HG03460 (cell line): ENCODE measurements around the gene ABHD6.
"Not testable (repeated sequence)": the region's sequence is repeated elsewhere in the genome, so short reads cannot be mapped to it uniquely, and the experiment has no call there.

Source experiments
- ATAC-seq: cut with Tn5 transposase; IDR thresholded peaks from one replicate; pipeline ENCODE4 v1.9.1; 2021; ENCODE audit not compliant: unreplicated experiment

The ABHD6 gene, protein sequence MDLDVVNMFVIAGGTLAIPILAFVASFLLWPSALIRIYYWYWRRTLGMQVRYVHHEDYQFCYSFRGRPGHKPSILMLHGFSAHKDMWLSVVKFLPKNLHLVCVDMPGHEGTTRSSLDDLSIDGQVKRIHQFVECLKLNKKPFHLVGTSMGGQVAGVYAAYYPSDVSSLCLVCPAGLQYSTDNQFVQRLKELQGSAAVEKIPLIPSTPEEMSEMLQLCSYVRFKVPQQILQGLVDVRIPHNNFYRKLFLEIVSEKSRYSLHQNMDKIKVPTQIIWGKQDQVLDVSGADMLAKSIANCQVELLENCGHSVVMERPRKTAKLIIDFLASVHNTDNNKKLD

DNA sequence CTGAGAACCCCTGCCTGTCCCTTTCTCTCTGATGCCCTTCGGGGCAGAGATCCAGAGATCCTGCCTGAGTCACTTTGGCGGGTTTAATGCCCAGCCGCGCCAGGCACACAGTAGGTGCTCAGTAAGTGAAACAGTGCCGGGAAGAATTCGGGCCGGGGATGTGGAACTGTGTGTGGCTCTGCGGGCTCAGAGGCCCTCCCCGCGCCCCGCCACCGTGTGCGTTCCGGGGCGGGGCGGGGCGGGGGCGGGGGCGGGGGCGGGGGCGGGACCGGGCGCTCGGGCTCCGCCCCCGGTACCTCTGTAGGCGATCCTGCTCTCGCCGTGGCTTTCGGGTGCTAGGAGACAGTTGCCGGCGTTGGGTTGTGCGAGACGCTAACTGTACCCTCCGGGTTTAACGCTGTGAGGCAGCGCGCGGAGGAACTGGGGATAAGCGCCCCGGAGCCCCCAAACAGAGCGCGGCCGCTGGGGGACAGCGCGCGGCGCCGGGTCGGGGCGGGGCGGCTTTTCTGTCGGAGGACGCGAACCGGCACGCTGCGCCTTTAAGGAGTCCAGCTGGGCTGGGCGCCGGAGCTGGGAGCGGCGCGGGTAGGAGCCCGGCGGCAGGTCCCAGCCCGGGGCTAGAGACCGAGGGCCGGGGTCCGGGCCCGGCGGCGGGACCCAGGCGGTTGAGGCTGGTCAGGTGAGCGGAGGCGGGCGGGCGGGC lies at the start of gene ABHD6:
TSS of gene ABHD6 (plus strand) at position 555 of the 703 bp plus-strand sequence. CDS start 18,795 bp downstream, outside the sequence.
- ATAC-seq, result peak; percentile 65

- ATAC-seq, result no peak
Observed at GRCh38 chr3:58188173-58188564, 49.4 kb upstream of the ABHD6 start.

DNA sequence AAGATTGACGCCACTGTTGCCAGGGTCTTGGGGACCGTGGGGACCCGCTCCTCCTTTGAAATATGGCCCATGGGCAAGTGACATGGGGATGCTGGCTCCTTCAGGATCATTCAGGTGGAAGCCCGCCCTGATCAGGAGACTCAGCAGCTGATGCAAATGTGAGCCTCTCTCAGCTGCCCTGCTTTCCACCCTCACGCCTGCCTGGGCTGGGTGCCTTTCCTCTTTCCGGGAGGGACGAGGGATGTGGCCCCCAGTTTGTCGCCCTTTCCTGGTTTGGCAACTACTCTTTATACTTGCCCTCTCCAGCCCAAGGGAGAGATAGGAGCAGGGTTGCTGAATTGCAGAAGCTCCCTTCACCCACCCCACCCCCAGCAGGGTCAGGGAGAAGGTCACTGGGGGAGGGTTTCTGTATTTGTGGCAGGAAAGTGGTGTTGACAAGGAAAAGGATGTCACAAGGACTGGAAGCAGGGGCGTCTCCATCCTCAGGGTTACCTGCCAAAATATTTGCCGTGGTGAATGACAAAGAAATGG lies 48.6 kb upstream of the ABHD6 start:
- ATAC-seq, result no peak

- no peak for ATAC-seq
Observed at GRCh38 chr3:58189691-58190090, 47.9 kb upstream of the ABHD6 start.

- ATAC-seq, result no peak
Observed at GRCh38 chr3:58190291-58190690, 47.3 kb upstream of the ABHD6 start.

- no peak for ATAC-seq
Observed at GRCh38 chr3:58190882-58191281, 46.7 kb upstream of the ABHD6 start.

DNA sequence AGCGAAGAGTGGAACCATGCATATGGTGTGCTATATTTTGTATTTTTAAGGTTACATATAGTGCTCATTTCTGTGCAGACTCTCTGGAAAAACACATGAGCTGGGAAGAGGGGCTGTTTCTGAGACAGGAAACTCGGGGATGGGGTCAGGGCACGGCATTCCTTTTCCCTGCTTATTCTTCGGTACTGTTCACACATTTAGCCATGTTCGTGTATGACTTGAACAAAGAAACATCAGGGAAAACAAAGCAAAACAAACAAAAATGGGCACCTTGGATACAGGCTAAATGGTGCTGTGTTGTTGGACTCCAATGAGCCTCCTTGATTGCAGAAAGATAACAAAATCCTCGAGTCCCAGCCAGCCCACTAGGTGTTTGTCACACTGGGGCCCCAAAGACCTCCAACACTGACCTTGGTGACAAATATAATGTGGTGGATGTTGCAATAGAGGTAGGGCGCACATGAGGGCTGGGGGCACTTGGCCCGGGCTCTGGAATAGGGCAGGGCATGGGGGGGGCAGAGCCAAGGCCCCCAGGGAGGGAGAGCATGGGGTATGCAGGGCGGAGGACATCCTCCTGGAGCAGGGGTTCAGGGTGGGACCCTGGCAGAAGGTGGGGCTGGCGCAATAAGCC lies 46.1 kb upstream of the ABHD6 start:
- ATAC-seq, result no peak

DNA sequence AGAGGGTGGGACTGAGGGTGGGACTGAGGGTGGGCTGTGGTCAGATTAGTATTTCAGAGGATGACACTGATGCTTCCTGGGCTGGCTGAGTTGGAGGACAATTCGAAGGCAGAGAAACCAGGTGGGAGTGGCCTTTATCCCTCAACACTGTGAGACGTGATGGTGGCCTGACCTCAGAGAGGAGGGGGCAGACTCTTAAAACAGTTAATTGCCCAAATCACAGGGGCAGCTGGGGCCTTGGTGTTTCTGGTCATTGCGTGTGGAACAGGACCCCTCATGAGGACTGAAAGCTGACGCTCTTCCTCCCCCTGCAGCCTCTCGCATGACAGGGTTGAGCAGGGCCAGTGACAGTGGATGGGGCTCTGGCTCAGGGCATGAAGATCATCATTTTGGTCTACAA lies 45.5 kb upstream of the ABHD6 start:
- no peak for ATAC-seq

DNA sequence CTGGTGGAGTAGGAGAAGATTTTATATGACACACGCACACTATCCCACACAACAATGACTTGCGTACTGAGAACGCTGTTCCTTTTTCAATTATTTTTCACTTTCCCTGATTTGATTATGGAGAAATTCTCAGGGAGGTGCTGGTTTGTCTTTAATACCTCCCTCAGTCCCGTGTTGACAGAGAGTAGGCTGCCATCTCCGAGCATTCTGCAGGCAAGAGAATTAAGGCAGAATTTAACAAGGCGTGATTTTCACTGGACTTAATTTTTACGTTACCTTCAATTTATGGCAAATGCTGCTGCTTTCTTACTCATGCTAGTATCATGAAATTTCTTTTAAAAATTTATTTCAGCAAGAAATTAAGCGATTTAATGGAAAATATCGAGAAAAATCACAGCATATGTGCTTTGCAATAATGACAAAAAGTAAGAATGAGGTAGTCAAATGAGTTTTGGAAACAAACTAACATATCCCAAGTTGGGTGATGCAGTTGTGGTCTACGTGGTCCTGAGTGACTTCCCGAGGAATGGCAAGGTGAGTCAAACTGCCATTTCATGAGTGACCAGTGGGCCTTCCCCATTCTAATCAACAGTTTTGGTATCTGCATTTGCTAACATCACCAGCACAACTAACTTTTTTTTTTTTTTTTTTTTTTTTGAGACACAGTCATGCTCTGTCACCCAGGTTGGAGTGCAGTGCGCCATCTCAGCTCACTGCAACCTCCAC lies 43.7 kb upstream of the ABHD6 start:
- ATAC-seq, result no peak

- no peak for ATAC-seq
Observed at GRCh38 chr3:58197588-58197987, 40.0 kb upstream of the ABHD6 start.

GRCh38 chr3:58198362-58198761 lies 39.2 kb upstream of the ABHD6 start:
- no peak for ATAC-seq

DNA sequence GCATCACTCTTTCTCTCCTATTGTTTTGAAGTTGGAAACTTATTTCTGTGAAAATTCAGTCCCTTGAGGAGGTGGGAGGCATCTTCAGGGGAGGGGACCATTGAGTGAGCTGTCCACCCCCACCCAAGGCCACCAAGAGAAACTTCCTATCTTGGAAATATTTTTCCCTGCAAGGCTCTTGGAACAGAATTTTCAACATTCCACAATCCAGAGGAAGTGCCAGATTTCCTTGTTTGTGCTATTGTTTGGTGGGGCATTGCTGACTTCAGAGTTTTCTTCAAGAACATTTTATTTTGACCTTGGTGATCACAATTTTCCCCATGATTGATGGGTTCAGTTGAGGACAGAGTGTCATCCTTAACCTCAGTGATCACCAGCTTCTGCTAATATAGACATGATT lies 38.8 kb upstream of the ABHD6 start:
- ATAC-seq, result no peak

- ATAC-seq, result no peak
Observed at GRCh38 chr3:58200121-58200709, 37.4 kb upstream of the ABHD6 start.

- no peak for ATAC-seq
Observed at GRCh38 chr3:58200846-58201355, 36.7 kb upstream of the ABHD6 start.

GRCh38 chr3:58201451-58201850 lies 36.1 kb upstream of the ABHD6 start:
- not testable (repeated sequence) for ATAC-seq

- peak; percentile 69 for ATAC-seq
Observed at GRCh38 chr3:58202917-58203360, 34.7 kb upstream of the ABHD6 start.

DNA sequence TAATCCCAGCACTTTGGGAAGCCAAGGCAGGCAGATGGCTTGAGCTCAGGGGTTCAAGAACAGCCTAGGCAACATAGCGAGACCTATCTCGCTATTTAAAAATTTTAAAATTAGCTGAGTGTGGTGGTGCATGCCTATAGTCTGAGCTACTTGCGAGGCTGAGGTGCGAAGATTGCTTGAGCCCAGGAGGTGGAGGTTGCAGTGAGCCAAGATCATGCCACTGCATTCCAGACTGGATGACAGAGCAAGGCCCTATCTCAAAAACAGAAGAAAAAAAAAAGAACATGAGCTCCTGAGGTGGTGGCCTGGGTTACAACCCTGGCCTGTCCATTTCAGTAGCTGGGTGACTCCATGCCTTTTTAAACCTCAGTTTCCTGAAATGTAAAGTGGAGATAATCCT lies 34.1 kb upstream of the ABHD6 start:
- no peak for ATAC-seq

- ATAC-seq, result no peak
Observed at GRCh38 chr3:58204720-58205119, 32.9 kb upstream of the ABHD6 start.

DNA sequence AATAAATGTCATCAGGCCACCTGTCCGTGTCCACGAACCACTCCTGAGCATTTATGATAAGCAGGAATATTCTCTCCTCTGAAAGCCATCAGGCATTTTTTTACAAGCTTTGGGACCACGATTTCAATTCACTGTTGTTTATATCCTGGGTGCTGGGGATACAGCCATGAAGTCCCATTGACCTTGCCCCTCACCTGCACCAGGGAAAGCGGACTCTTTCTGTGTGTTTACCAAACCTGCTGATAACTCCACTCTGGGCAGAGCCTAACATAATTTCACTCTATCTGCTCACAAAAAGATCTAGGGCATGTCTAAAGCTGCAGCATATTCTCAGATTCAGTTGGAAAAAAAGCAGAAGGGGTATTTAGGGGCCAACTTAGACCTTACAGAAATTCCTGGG lies 31.6 kb upstream of the ABHD6 start:
- ATAC-seq, result no peak

DNA sequence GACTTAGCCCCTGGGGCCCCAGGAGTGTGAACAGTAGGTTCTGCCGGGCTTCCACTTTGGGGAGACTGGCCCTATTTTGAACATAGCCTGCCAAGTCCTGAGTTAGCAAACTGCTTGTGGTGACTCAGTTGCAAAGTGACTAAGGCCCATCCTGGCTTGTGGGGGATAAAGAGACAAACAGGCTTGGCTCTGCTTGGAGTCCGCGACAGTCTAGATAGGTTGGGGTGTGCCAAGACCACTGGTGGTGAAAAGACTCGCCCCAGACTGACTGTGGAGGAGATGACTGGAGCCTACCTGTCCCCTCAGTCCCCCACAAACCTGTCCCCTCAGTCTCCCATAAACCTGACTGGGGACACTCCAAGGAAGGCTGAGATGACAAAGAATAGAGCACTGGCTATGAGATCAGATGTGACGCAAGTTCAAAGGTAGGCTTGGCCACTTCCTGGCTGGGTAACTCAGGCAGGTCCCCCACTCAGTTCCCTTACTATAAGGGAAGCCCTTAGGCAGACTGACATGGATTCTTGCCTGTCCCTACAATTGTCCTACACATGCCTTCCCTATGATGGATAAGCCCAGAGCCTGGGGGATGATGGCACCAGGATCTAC lies 31.1 kb upstream of the ABHD6 start:
- ATAC-seq, result no peak
